NCI-H748 treated with DMSO at 0.1 percent for 48 hours (cell line): ENCODE data around the gene ACSS3.
"Not testable (repeated sequence)": the region's sequence is repeated elsewhere in the genome, so short reads cannot be mapped to it uniquely, and the experiment has no call there.

Experiments
- DNase-seq: peaks from one replicate; lab custom pipeline; 2025; lab: John Stamatoyannopoulos, UW

Gene ACSS3

DNA sequence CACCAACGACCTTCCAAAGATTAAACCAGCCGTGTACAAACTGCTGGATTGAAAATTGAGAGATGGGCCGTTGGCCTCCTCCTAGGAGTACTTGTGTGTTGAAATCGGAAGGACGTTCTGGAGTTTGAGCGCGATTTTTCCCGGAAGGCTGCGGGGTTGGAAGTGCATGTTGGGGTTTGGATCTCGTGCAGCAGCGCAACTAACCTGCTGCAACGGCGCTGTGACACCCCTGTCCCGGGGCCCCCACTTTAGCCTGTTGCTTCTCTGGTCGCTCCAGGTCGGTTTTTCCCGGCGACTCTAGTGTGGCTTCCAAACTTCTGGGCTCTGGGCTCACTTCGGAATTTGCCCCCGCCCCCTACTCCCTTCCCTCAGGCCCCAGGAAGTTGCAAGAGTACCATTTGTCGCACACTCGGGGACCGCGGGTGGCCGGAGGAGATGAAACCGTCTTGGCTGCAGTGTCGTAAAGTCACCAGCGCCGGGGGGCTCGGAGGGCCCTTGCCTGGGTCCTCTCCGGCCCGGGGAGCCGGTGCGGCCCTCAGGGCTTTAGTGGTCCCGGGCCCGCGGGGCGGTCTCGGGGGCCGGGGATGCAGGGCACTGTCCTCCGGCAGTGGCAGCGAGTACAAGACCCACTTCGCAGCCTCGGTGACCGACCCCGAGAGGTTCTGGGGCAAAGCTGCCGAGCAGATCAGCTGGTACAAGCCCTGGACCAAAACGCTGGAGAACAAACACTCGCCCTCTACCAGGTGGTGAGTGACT, at the start of gene ACSS3:
Gene ACSS3 (plus strand): TSS at position 394 of the 756 bp plus-strand sequence. CDS start 42 bp downstream, at position 436.
- no peak for DNase-seq

- DNase-seq = no peak
These were observed 43.0 kb upstream of the ACSS3 start for GRCh38 chr12:81034926-81035325.

DNA sequence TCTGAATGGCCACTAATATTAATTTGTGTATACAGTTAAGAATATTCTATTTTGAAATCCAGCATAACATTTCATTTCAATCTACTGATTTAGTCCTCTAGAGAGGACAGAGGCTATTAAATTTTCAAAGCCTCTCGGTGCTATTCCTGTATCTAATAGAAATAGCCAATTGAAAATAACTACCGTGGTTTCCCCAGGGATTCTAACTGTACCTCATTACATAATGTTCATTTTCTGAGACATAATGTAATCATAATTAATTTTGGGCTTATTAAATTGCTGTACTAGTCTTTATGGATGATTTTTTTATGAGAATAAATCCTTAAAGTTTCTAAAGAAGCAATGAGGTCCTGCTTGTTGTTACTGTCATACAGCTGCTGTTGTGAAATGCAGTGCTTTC, 38.6 kb upstream of the ACSS3 start:
- no peak for DNase-seq

DNA sequence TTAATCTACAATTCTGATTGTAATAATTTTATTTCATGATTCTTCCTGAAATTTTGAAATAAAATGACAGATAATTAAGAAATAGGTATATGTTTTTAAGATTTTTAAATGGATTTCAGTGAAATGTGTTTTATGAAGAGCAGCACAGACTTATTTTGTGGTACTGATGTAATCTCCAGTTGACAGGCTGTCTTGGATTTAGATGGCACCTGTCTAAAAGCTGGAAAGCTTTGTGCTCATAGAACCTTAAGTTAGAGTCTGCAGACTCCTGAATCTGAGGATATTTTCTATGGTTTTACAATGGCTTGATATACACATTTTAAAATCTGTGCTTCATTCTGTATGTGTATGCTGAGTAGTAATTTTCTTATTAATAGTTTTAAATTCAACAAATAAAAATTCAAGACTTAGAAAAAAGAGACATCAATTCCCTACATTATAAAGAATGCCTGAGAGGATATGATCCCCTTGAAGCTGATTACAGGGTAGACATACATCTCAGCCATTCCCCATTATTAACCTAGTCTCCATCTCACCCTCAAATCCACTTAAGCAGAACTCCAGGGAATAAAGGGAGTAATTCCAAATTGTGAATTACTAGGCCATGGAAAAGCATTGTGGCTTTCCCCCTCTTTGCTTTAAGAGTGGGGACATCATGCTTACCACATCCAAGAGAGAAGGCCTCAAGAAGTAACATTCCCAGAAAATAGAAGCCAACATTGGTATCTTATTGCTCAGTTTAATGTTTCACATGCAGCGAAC, 33.7 kb upstream of the ACSS3 start:
- DNase-seq = no peak

- DNase-seq = not testable (repeated sequence)
These were observed 12.9 kb upstream of the ACSS3 start for GRCh38 chr12:81064971-81065370.

- no peak for DNase-seq
These were observed 7.0 kb upstream of the ACSS3 start for GRCh38 chr12:81070846-81071245.

- no peak for DNase-seq
These were observed 2.3 kb upstream of the ACSS3 start for GRCh38 chr12:81075539-81075938.

- no peak for DNase-seq
These were observed 572 bp upstream of the ACSS3 start for GRCh38 chr12:81077329-81077685.

DNA sequence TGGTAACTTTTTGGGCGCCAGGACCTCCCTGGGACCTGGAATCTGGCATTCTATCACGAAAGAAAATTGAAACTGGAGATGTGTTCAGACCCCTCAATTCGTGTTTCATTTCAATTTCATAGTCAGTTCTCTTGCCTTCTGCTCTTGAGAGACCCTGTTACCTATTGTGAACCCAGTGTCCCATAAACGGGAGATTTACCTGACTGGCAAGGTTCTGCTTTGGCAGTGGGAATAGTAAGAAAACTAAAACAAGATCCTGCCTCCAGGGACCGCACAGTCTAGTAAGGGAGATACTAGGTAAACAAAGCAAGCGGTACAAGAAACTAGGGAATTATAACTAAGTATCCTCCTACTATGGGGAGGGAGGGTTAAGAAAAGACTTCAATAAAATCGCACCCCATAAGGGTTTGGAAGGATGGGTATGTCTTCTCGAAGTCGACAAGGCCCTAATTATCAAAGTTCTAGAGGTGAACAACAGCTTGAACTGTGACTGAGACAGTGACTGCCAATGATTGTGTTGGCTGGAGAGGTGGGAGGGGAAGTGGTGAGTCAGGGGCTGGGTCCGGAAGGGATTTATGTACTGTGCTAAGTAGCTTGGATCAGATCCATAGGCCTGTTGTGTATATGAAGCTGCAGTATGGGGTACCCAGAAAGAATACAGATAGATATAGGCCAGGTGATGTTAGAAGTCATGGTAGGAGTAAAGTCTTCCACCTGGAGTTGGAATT, 754 bp downstream of the ACSS3 start:
- DNase-seq = no peak

- no peak for DNase-seq
These were observed 1.6 kb downstream of the ACSS3 start for GRCh38 chr12:81079280-81080076.

DNA sequence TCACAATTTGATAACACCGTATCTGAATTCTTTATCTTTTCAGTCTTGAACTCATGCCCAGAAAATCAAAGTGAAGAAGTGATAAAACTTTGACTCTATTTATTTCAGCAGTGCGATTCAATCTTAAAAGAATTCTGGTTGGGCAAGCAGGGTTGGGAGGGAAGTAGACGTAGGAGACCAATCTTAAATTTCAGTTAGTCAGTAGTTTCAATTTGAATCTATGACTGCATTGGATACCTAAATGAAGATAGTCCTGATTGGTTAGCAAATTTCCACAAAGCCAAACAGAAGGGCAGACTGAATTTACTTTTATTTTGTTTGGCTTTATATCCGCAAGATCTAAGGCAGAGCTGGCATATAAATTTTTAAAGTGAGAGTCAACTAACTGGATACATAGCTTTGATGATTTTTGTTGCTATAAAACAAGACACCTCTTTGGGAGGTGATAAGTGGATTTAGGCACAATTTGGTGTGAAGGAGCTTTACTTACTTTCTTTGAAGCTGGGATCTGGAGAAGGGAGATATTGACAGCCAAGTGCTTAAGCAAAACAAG, 2.6 kb downstream of the ACSS3 start:
- DNase-seq = no peak

DNA sequence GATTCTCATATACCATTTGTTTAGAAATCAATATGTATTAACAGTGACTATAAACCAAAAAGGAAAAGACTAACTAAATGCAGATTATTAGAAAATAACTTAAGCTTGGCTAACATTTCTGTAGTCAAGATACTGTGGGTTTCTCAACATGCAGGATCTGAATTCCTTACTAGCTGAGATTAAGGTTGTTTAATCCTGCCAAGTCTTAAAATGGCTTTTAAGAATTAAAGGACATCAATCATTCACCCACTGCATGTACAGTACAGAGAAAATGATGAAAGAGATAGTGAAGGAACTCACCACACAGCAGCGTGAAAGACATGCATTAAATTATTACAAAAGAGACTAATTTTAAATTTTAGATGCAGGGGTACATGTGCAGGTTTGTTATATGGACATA, 3.8 kb downstream of the ACSS3 start:
- no peak for DNase-seq

- DNase-seq = no peak
These were observed 5.1 kb downstream of the ACSS3 start for GRCh38 chr12:81083018-81083417.

DNA sequence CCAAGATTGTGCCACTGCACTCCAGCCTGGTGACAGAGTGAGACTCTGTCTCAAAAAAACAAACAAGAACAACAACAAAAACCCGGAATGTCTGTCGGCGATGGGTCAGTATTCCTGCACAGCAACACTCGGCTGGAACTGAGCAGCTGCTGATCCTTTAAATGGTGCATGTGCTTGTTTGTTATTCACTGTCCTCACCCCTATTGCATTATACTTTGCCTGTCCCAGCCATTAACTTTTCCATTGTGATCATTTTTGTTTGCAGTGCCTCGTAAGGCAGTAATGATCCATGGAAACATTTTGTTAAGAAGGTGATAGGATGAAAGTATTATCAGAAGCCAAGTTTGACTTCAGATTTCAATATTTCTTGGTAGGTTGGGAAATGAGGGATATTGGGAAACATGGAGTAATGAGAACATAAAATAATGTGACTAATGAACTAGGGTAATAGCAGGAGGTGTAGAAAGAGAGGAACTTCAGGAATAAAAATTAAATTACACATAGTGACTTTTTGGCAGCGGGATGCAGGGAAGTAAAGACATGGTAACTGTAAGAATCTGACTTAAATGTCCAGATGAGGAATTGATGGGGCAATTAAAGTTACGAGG, 6.1 kb downstream of the ACSS3 start:
- no peak for DNase-seq

DNA sequence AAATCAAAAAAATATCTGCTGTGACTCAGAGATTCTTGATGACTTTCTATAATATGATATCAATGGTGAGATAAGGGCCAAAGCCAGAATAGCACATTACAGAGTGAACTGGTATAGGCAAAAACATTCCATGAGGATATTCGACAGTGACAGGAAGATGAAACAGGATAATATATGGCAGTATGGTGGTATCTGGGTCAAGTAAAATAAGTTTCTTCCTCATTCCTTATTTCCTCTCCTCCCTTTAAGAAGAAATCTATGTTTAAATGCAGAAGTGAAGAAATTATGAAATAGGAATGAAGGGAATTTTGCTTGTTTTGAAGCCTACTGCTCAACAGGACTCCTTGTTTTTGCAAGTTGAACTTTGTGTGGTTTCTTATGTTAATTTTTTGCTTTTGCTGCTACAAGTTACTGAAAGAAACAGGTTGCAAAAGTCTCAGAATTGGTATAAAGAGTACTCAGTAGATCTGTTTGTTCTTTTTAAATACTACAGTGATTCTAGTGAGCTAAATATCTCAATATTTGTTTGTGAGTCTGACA, 7.0 kb downstream of the ACSS3 start:
- no peak for DNase-seq

DNA sequence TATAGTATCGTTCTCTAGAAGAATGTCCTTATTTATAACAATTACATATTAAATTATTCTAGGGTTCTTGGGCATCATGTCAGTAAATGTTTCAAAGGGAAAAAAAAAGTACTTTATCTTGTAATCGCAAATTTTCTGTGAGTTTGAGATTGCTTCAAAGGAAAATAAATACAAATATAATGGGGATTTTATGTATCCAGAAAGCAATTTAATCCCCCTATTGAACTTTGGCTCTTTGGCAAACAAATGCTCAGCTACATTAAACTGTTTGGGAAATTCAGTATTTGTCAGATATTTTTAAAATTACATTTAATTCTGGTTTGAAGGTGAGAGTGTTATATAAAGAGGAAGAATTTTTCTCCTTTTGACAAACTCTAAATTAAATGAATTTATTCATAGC, 8.0 kb downstream of the ACSS3 start:
- no peak for DNase-seq

DNA sequence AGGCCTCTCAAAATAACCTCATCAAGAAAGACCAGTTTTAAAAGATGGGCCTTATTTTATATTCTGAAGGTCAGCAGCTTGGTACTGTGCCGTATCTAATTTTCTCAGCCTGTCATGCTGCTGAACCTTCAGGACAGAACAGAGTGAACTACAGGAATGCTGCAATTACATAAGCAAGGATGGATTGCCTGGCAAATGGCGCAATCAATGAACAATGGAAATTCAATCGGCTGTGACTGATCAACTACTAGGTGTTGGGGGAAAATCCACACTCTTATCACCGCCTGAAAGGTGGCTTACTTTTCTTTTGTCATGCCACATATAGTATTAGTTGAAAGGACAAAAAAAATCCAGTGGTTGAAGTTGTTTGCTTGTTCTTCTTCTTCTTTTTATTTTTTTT, 8.5 kb downstream of the ACSS3 start:
- no peak for DNase-seq

- peak; percentile 62 for DNase-seq
These were observed 10.3 kb downstream of the ACSS3 start for GRCh38 chr12:81088221-81088620.

DNA sequence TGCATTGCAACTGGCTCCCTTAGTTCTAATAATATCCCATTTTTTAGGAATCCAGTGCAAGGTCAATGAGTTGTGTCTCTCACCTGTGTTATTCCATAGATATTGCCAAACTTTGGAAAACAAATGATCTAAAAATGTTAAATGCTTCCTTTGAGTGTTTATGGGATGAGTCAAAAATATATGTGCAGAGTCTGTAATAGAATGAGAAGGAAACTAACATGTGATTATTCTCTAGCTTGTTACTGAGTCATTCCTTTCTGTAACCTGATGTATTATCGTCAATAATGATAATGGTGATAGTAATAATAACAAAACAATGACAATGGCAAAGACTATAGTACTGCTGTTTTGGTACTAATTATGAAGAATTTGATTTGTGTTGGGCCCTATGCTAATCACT, 11.5 kb downstream of the ACSS3 start:
- no peak for DNase-seq

DNA sequence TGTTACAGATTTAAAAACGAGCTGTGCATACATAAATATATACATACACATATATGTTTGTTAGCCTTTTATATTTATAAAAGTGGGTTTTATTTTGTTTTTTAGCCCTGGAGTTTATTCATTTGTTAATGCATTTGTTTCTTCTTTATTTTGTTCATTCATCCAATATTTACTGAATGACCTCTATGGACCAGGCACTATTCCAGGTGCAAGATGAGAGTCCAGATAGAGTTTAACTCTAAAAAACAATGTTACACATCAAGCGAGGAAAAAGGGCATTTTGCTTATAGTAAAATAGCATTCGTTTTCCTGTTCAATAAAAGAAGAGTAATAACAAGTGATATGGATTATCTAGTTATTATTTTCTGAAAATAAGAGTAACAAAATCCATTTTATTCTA, 14.2 kb downstream of the ACSS3 start:
- DNase-seq = no peak

DNA sequence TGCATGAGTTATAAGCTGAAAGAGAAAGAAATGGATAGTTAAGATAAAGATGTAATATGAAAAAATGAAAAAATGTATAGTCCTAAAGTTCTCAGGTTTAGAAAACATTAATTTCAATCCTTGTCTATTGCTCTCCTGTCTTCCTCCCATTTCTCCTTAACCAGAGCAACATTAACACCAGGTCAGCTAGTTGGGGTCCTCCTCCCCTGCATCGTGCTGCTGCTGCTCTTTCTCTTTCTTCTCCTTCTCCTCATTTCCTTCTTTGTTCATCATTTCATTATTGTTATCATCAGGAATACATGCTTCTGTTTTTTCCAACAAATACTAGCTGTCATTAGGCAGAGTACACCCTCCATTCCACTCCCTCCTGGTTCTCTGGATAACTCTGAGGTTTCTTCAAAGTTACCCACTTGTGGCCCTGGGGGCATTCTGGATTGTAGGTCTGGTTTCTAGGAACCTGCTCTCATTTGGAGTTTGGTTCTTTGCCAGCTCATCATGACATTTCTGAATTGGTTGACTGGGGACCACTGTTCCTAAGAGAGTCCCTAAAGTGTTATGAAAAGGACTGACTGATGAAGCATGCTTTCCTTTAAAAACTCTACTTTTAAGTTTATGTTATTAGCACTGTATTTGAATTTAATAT, 17.0 kb downstream of the ACSS3 start:
- no peak for DNase-seq
